KMS-11 (cell line): Measurements from ENCODE around the gene BMP4.

Experiments
- H2AFZ ChIP-seq: fragments of 200-600 bp; sonication (generic); 2 replicates; pipeline ENCODE4 v1.6.1; 2016; ENCODE audit warnings: antibody characterized with exemption, mixed run types, low read depth
- H3K27ac ChIP-seq: fragments of 200-600 bp; sonication (generic); 2 replicates; pipeline ENCODE4 v1.6.1; 2016; ENCODE audit warnings: mild to moderate bottlenecking, mixed run types
- H3K27me3 ChIP-seq: fragments of 200-600 bp; sonication (generic); 2 replicates; pipeline ENCODE4 v1.6.1; 2017; ENCODE audit warnings: mild to moderate bottlenecking, low read depth, mixed run types, moderate library complexity; ENCODE audit not compliant: insufficient read depth
- H3K36me3 ChIP-seq: fragments of 200-600 bp; sonication (generic); 2 replicates; pipeline ENCODE4 v1.6.1; 2017; ENCODE audit warnings: mild to moderate bottlenecking, mixed run types; ENCODE audit not compliant: insufficient read depth
- H3K4me1 ChIP-seq: fragments of 200-600 bp; sonication (generic); 2 replicates; pipeline ENCODE4 v1.6.1; 2016; ENCODE audit warnings: mild to moderate bottlenecking, low read depth, mixed run types; ENCODE audit not compliant: poor library complexity, severe bottlenecking
- H3K4me2 ChIP-seq: fragments of 200-600 bp; sonication (generic); 2 replicates; pipeline ENCODE4 v1.7.0; 2016; ENCODE audit warnings: mild to moderate bottlenecking, mixed run types
- H3K4me3 ChIP-seq: fragments of 200-600 bp; sonication (generic); IDR thresholded peaks from 2 replicates; pipeline ENCODE4 v1.6.1; 2017; ENCODE audit warnings: low read depth, low read length, mixed read lengths; ENCODE audit not compliant: insufficient read depth
- H3K79me2 ChIP-seq: fragments of 200-600 bp; sonication (generic); 2 replicates; pipeline ENCODE4 v1.6.1; 2016; ENCODE audit warnings: low read depth, mixed run types; ENCODE audit not compliant: insufficient read depth
- H3K9ac ChIP-seq: fragments of 200-600 bp; sonication (generic); 2 replicates; pipeline ENCODE4 v1.6.1; 2016; ENCODE audit warnings: mild to moderate bottlenecking, mixed run types
- H4K20me1 ChIP-seq: fragments of 200-600 bp; sonication (generic); 2 replicates; pipeline ENCODE4 v1.6.1; 2016; ENCODE audit warnings: mild to moderate bottlenecking, mixed run types; ENCODE audit not compliant: insufficient read depth
- TF ChIP-seq, protein P1 (sequence below): fragments of 200-600 bp; sonication (generic); conservative IDR thresholded peaks from 2 replicates; pipeline ENCODE4 v1.6.1; 2017; ENCODE audit warnings: low read depth, mild to moderate bottlenecking, antibody characterized with exemption, low read length, moderate library complexity, mixed read lengths

The BMP4 gene

GRCh38 chr14:53979747-53980642 is 23.4 kb upstream of the BMP4 start:
- no peak overlapping the region for H3K9ac ChIP-seq
- H3K27me3 ChIP-seq, result no peaks in the 10 kb centered on the region
- H3K79me2 ChIP-seq, result no peaks in the 10 kb centered on the region
- no peaks in the 10 kb centered on the region for H4K20me1 ChIP-seq
- no peaks in the 10 kb centered on the region for H3K4me1 ChIP-seq
- H3K36me3 ChIP-seq, result no peaks in the 10 kb centered on the region
- H3K4me3 ChIP-seq, result no peak overlapping the region
- no peak overlapping the region for H3K27ac ChIP-seq
- TF ChIP-seq, protein P1, sequence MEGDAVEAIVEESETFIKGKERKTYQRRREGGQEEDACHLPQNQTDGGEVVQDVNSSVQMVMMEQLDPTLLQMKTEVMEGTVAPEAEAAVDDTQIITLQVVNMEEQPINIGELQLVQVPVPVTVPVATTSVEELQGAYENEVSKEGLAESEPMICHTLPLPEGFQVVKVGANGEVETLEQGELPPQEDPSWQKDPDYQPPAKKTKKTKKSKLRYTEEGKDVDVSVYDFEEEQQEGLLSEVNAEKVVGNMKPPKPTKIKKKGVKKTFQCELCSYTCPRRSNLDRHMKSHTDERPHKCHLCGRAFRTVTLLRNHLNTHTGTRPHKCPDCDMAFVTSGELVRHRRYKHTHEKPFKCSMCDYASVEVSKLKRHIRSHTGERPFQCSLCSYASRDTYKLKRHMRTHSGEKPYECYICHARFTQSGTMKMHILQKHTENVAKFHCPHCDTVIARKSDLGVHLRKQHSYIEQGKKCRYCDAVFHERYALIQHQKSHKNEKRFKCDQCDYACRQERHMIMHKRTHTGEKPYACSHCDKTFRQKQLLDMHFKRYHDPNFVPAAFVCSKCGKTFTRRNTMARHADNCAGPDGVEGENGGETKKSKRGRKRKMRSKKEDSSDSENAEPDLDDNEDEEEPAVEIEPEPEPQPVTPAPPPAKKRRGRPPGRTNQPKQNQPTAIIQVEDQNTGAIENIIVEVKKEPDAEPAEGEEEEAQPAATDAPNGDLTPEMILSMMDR, result no peak
- H3K4me2 ChIP-seq, result no peak overlapping the region
- no peak overlapping the region for H2AFZ ChIP-seq

- H3K4me2 ChIP-seq, result no peak overlapping the region
- no peaks in the 10 kb centered on the region for H3K79me2 ChIP-seq
- H2AFZ ChIP-seq, result no peak overlapping the region
- H3K4me3 ChIP-seq, result no peak overlapping the region
- H3K36me3 ChIP-seq, result no peaks in the 10 kb centered on the region
- TF ChIP-seq, protein P1, result no peak
- no peaks in the 10 kb centered on the region for H3K4me1 ChIP-seq
- no peaks in the 10 kb centered on the region for H4K20me1 ChIP-seq
- H3K9ac ChIP-seq, result no peak overlapping the region
- no peak overlapping the region for H3K27ac ChIP-seq
- H3K27me3 ChIP-seq, result no peaks in the 10 kb centered on the region
These were observed 22.6 kb upstream of the BMP4 start for GRCh38 chr14:53979113-53979681.

GRCh38 chr14:53978194-53978593 is 21.6 kb upstream of the BMP4 start:
- no peak overlapping the region for H3K27ac ChIP-seq
- no peak overlapping the region for H2AFZ ChIP-seq

GRCh38 chr14:53975444-53975843 is 18.8 kb upstream of the BMP4 start:
- Histone ChIP-seq H3K4me3 (no peak overlapping the region), H3K27ac (no peak overlapping the region), H3K4me2 (no peak overlapping the region), H3K9ac (no peak overlapping the region), H2AFZ (no peak overlapping the region), H3K79me2 (no peaks in the 10 kb centered on the region), H3K27me3 (no peaks in the 10 kb centered on the region), H3K36me3 (no peaks in the 10 kb centered on the region), H4K20me1 (no peaks in the 10 kb centered on the region), H3K4me1 (no peaks in the 10 kb centered on the region)
- TF ChIP-seq, protein P1, result no peak

More at GRCh38 chr14:53978194-53978593, 21.6 kb upstream of the BMP4 start:
- Histone ChIP-seq H3K27me3 (no peaks in the 10 kb centered on the region), H3K4me3 (no peak overlapping the region), H3K36me3 (no peaks in the 10 kb centered on the region), H4K20me1 (no peaks in the 10 kb centered on the region), H3K4me2 (no peak overlapping the region), H3K4me1 (no peaks in the 10 kb centered on the region), H3K9ac (no peak overlapping the region), H3K79me2 (no peaks in the 10 kb centered on the region)
- TF ChIP-seq, protein P1, result no peak
